WI38 (cell line): ENCODE results near the gene TADA2A.

ENCODE experiments used
- H3K4me3 ChIP-seq: 2 replicates; pipeline ENCODE4 v1.5.1; 2011; ENCODE audit warnings: low read depth, mild to moderate bottlenecking, control low read depth, low read length
- TF ChIP-seq, protein P1 (sequence below): IDR thresholded peaks from 2 replicates; pipeline ENCODE4 v1.5.1; 2012; ENCODE audit warnings: low read depth, mild to moderate bottlenecking, control low read depth, low read length

The TADA2A gene

DNA sequence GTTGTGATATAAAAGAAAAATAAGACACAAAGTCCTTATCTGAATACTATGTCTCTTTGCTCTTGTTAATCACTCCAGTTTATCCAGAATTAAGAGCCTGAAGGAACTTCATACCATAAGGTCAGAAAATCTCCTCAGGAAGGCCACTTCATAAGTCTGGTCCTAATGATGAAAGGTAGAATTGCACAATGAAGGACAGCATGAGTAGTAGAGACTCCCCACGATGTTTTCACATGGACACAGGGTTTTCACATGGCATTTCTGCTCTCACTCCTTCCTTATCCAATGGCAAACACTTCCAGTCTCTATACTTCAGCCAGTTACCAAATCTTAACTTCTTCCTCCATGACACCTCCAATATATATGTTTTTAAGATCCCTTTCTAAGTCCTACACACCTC lies 41.1 kb upstream of the TADA2A start:
- TF ChIP-seq, protein P1, sequence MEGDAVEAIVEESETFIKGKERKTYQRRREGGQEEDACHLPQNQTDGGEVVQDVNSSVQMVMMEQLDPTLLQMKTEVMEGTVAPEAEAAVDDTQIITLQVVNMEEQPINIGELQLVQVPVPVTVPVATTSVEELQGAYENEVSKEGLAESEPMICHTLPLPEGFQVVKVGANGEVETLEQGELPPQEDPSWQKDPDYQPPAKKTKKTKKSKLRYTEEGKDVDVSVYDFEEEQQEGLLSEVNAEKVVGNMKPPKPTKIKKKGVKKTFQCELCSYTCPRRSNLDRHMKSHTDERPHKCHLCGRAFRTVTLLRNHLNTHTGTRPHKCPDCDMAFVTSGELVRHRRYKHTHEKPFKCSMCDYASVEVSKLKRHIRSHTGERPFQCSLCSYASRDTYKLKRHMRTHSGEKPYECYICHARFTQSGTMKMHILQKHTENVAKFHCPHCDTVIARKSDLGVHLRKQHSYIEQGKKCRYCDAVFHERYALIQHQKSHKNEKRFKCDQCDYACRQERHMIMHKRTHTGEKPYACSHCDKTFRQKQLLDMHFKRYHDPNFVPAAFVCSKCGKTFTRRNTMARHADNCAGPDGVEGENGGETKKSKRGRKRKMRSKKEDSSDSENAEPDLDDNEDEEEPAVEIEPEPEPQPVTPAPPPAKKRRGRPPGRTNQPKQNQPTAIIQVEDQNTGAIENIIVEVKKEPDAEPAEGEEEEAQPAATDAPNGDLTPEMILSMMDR: no peak

DNA sequence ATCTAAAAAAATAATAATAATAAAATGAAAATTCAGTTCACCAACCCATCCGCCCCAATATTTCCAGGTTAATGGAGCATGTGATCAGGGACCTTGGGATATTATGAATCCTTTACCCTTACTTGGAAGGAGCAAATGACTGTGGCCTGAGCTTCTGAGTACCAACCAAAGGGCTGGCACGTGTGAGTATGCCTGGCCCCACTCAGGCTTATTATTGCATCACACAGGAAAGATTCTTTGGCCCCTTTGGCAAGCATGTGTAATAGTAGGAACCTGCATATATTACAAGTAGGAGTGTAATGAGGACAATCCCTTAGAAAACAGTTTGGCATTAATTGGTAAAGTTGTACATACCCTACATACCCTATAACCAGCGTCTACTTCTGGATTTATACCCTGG lies 38.1 kb upstream of the TADA2A start:
- TF ChIP-seq, protein P1: no peak
- no peak overlapping the region for H3K4me3 ChIP-seq

More for the DNA sequence above, 41.1 kb upstream of the TADA2A start:
- no peak overlapping the region for H3K4me3 ChIP-seq

DNA sequence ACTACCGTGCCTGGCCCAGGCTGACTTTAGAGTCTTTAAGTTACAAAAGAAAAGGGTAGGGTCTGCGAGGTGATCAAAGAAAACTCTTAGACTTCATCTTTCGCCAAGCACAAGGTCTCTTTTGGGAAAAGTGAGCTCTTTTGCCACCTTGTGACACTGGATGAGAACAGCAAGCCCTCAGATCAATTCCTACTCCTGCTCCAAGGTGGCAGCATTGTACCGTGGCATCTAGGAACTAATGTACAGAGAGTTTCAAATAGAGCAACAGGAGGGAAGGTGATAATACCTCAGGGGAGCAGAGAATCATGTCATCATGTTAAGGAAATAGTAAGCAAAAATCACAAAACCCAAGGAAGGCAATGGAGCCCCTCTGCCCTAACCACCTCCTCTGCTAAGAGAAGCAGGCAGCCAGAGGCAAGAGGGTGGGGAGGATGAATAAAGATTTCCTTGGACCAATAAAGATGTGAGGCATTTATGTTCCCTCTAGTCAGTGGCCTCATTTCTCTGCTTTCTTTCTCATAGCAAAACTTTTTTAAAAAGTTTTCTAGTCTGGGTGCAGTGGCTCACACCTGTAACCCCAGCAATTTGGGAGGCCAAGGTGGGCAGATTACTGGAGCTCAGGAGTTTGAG lies 33.0 kb upstream of the TADA2A start:
- no peak overlapping the region for H3K4me3 ChIP-seq
- TF ChIP-seq, protein P1: peak; percentile 100

DNA sequence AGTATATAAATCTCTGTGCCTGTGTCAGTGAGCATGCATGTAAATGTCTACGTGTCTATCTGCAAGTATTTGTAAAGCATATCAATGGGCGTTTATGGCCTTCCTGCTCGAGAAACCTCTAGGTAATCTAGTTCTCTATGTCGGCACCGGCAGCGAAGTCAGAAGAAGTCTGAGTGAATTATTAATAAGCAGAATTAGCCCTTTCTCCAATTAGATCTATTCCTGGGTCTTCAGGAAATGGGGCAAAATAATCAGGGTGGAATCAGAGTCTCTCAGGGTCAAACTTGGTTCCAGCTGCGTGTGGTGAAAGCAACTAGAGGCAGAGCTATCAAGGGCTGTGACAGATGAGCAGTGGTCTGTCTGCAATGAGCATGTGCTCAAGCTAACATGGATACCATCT lies 31.0 kb upstream of the TADA2A start, which contains the start of gene C17orf78:
Gene C17orf78, plus strand, starts transcription at position 280 of the 400 bp plus-strand sequence. Its CDS starts 108 bp downstream, at position 388.
- TF ChIP-seq, protein P1: no peak

DNA sequence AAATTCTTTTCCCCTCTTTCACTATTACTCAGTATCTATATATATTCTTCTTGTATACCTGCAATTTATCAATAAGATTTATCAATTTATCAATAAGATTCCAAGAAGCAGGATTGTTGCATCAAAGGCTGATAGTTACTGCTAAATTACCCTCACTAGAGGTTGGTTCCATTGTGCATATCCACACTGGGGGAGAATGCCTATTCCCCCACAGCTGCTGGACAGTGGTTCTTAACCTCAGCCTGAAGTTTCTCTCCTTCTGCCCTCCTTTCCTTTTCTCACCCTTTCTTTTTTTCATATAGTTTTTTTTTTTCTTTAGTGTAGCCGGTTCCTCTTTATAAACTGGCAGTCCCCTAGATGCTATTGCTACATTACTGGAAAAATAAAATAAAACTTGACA lies 24.6 kb upstream of the TADA2A start:
- H3K4me3 ChIP-seq: no peak overlapping the region
- TF ChIP-seq, protein P1: no peak

More for the DNA sequence above, 31.0 kb upstream of the TADA2A start, which contains the start of gene C17orf78:
- H3K4me3 ChIP-seq: no peak within 1 kb of the TSS

DNA sequence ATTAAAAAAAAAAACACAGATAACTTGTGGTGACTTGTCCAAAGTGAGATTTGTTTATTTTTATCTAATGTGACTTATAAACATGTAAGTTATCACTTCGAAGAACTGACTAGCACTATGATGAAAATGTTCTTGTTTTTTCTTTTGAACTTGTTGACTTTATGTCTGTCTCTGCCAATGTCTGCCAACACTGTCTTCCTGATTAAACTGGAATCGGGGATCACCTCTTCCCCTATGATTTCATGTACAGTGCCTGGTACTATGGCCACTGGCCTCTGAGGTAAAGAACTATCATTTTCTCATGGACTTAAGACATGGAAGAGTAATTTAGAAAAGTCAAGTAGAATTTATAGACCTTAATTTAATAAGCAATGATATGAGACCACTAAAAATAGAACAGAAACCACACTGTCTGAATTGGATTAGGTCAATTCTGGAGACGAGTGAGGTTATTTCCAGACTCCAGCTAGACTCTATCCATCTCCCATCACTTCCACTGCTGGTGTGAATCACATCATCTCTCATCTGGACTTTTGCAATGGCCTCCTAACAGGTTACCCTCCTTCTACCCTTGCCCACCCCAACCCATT lies 22.0 kb upstream of the TADA2A start:
- TF ChIP-seq, protein P1: no peak
- H3K4me3 ChIP-seq: no peak overlapping the region

DNA sequence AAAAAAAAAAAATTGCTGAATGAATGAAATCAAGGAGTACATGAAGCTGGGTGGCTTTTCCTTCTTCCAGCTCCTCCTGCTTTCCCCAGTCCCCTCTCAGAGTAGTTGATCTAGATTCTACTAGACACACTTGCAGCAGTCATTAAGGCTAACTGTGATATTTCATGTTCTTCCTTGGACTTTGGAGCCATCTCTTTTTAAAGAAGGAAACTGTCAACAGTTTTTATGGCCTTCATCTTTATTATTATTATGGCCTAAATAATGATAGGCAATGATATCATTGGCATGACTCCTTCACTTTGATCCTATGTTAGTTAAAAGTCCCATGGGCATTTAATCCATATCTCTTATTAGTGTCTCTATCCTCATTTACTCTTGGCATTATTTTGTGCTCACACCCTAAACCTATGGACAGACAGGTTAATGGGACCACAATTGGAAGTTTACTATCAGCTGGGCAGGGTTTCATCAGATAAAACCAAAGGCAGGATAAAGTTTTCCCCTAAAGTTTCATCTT lies 21.2 kb upstream of the TADA2A start:
- TF ChIP-seq, protein P1: no peak
- no peak overlapping the region for H3K4me3 ChIP-seq
